ENCODE measurements around the gene TSC1.

Gene TSC1

DNA sequence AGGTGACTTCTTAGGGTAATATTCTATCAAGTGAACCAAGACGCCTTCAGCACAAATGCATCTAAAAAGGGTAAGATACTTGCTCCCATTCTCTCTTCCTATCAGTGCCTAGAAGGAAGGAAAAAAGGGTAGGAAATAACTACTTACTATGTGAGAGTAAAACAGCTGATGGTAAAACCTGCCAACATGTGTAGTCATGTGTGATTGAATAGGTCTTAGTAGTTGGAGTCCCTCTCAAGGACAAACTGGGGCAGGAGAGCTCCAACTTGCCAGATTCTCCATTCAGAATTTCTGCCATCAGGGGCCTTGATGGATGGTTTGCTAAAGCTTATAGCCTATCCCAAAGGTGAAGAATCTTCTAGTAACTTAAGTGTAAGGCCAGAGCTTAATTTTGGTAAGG lies 5.2 kb downstream of the TSC1 start:
- DNase-seq (ENCODE audit: low read depth, low spot score) = no peak
- H3K27ac ChIP-seq = no peak overlapping the region
- TF ChIP-seq POLR2AphosphoS5 (IDR thresholded peaks at IDR 0.05; ENCODE audit: borderline replicate concordance, low read depth, low read length) (no peak), FOXP2 (optimal IDR thresholded peaks at IDR 0.05; ENCODE audit: control extremely low read depth, extremely low read length, insufficient read depth) (no peak), EZH2 (IDR thresholded peaks at IDR 0.05) (no peak)
- H3K9ac ChIP-seq (ENCODE audit: insufficient read length) = no peak overlapping the region
- H3K36me3 ChIP-seq (ENCODE audit: insufficient read depth, low read length) = peaks cover 4% of the 10 kb centered on the region; the same call in 1 of the 2 replicates
- H3K9me3 ChIP-seq (ENCODE audit: low read depth, low read length) = no peaks in the 10 kb centered on the region
- no peak overlapping the region for H3K4me3 ChIP-seq

- peaks cover 9% of the 10 kb centered on the region; the same call in 1 of the 2 replicates for H3K36me3 ChIP-seq (ENCODE audit: insufficient read depth, low read length)
- H3K9ac ChIP-seq (ENCODE audit: insufficient read length) = no peak overlapping the region
- H3K27ac ChIP-seq = no peak overlapping the region
- no peak overlapping the region for H3K4me3 ChIP-seq
- DNase-seq (ENCODE audit: low read depth, low spot score) = no peak
- TF ChIP-seq POLR2AphosphoS5 (IDR thresholded peaks at IDR 0.05; ENCODE audit: borderline replicate concordance, low read depth, low read length) (no peak), EZH2 (IDR thresholded peaks at IDR 0.05) (no peak), FOXP2 (optimal IDR thresholded peaks at IDR 0.05; ENCODE audit: control extremely low read depth, extremely low read length, insufficient read depth) (no peak)
- H3K9me3 ChIP-seq (ENCODE audit: low read depth, low read length) = no peaks in the 10 kb centered on the region
These were observed 6.9 kb downstream of the TSC1 start for GRCh38 chr9:132937463-132937901.

- H3K9ac ChIP-seq (ENCODE audit: insufficient read length) = no peak overlapping the region
- H3K27ac ChIP-seq = no peak overlapping the region
- TF ChIP-seq EZH2 (IDR thresholded peaks at IDR 0.05) = no peak
- TF ChIP-seq POLR2AphosphoS5 (IDR thresholded peaks at IDR 0.05; ENCODE audit: borderline replicate concordance, low read depth, low read length) = no peak
- no peak for TF ChIP-seq FOXP2 (optimal IDR thresholded peaks at IDR 0.05; ENCODE audit: control extremely low read depth, extremely low read length, insufficient read depth)
- DNase-seq (ENCODE audit: low read depth, low spot score) = no peak
- H3K36me3 ChIP-seq (ENCODE audit: insufficient read depth, low read length) = peaks cover 13% of the 10 kb centered on the region; the same call in 1 of the 2 replicates
- H3K4me3 ChIP-seq = no peak overlapping the region
- no peaks in the 10 kb centered on the region for H3K9me3 ChIP-seq (ENCODE audit: low read depth, low read length)
These were observed 9.4 kb downstream of the TSC1 start for GRCh38 chr9:132935026-132935425.

- no peaks in the 10 kb centered on the region for H3K9me3 ChIP-seq (ENCODE audit: low read depth, low read length)
- TF ChIP-seq FOXP2 (optimal IDR thresholded peaks at IDR 0.05; ENCODE audit: control extremely low read depth, extremely low read length, insufficient read depth) (no peak), POLR2AphosphoS5 (IDR thresholded peaks at IDR 0.05; ENCODE audit: borderline replicate concordance, low read depth, low read length) (no peak), EZH2 (IDR thresholded peaks at IDR 0.05) (no peak)
- no peak overlapping the region for H3K9ac ChIP-seq (ENCODE audit: insufficient read length)
- DNase-seq (ENCODE audit: low read depth, low spot score) = no peak
- no peak overlapping the region for H3K4me3 ChIP-seq
- no peak overlapping the region for H3K27ac ChIP-seq
- peaks cover 33% of the 10 kb centered on the region; the same call in 1 of the 2 replicates for H3K36me3 ChIP-seq (ENCODE audit: insufficient read depth, low read length)
These were observed 13.2 kb downstream of the TSC1 start for GRCh38 chr9:132931178-132931735.

DNA sequence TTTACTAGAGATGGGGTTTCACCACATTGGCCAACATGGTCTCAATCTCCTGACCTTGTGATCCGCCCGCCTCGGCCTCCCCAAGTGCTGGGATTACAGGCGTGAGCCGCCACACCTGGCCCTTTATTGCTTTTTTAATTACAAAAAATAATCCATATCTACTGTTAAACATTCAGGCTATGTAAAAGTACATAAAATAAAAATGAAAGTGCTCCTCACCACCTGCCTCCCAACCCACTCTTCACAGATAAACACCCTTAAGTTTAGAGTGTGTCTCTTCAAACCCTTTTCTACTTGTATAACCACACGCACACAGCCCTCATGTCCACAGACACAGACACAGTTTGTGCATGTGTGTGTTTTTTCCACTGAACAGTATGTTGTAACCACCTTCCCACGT lies 16.7 kb downstream of the TSC1 start:
- Histone ChIP-seq H3K27ac (no peak overlapping the region), H3K9ac (ENCODE audit: insufficient read length) (no peak overlapping the region), H3K4me3 (no peak overlapping the region), H3K9me3 (ENCODE audit: low read depth, low read length) (no peaks in the 10 kb centered on the region), H3K36me3 (ENCODE audit: insufficient read depth, low read length) (peaks cover 49% of the 10 kb centered on the region)
- no peak for DNase-seq (ENCODE audit: low read depth, low spot score)
- no peak for TF ChIP-seq EZH2 (IDR thresholded peaks at IDR 0.05)
- TF ChIP-seq FOXP2 (optimal IDR thresholded peaks at IDR 0.05; ENCODE audit: control extremely low read depth, extremely low read length, insufficient read depth) = no peak
- TF ChIP-seq POLR2AphosphoS5 (IDR thresholded peaks at IDR 0.05; ENCODE audit: borderline replicate concordance, low read depth, low read length) = no peak

DNA sequence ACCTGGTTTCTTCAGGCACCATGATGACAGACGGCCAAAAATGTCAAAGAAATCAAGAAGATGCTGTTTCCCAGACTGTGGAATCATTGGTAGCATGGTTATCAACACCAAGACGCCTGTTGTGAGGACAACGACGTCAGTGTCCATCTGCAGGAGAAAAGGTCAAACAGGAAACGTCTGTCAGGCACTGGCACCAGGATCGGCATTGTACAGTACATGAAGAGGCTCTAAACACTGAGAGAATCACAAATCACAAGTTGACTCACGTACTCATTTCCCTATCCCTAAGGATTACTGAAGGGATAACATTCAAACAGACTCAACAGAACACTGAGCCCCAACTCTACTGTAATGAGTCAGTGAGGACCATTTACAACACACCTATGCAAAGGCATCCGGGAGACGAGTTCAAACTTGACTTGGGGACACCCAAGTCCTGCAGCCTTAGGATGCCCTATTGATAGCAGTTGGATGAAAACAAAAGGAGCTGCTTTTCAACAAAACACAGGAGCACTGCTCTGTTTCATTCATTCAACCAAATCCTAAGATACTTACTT lies 21.0 kb downstream of the TSC1 start:
- H3K36me3 ChIP-seq (ENCODE audit: insufficient read depth, low read length) = peaks cover 79% of the 10 kb centered on the region

GRCh38 chr9:132919614-132920268 lies 24.7 kb downstream of the TSC1 start:
- no peaks in the 10 kb centered on the region for H3K9me3 ChIP-seq (ENCODE audit: low read depth, low read length)
- TF ChIP-seq POLR2AphosphoS5 (IDR thresholded peaks at IDR 0.05; ENCODE audit: borderline replicate concordance, low read depth, low read length) = no peak
- no peak for TF ChIP-seq EZH2 (IDR thresholded peaks at IDR 0.05)
- no peak for TF ChIP-seq FOXP2 (optimal IDR thresholded peaks at IDR 0.05; ENCODE audit: control extremely low read depth, extremely low read length, insufficient read depth)

More for the DNA sequence above, 21.0 kb downstream of the TSC1 start:
- H3K27ac ChIP-seq = no peak overlapping the region
- no peak for DNase-seq (ENCODE audit: low read depth, low spot score)
- no peak overlapping the region for H3K9ac ChIP-seq (ENCODE audit: insufficient read length)
- no peak overlapping the region for H3K4me3 ChIP-seq
- no peak for TF ChIP-seq EZH2 (IDR thresholded peaks at IDR 0.05)
- no peak for TF ChIP-seq POLR2AphosphoS5 (IDR thresholded peaks at IDR 0.05; ENCODE audit: borderline replicate concordance, low read depth, low read length)
- no peak for TF ChIP-seq FOXP2 (optimal IDR thresholded peaks at IDR 0.05; ENCODE audit: control extremely low read depth, extremely low read length, insufficient read depth)
- H3K9me3 ChIP-seq (ENCODE audit: low read depth, low read length) = no peaks in the 10 kb centered on the region

DNA sequence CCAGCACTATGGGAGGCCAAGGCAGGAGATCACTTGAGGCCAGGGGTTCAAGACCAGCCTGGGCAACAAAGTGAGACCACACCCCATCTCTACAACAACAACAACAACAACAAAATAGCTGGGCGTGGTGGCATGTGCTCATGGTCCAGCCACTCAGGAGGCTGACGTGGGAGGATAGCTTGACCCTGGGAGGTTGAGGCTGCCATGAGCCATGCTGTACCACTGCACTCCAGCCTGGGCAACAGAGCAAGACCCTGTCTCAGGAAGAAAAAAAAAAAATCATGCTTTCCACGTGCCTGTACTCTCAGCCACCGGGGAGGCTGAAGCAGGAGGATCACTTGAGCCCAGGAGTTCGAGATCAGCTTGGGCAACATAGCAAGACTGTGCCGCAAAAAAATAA lies 29.5 kb downstream of the TSC1 start:
- H3K9me3 ChIP-seq (ENCODE audit: low read depth, low read length) = no peaks in the 10 kb centered on the region
- no peak for DNase-seq (ENCODE audit: low read depth, low spot score)
- no peak for TF ChIP-seq FOXP2 (optimal IDR thresholded peaks at IDR 0.05; ENCODE audit: control extremely low read depth, extremely low read length, insufficient read depth)
- no peak for TF ChIP-seq POLR2AphosphoS5 (IDR thresholded peaks at IDR 0.05; ENCODE audit: borderline replicate concordance, low read depth, low read length)
- no peak for TF ChIP-seq EZH2 (IDR thresholded peaks at IDR 0.05)
- H3K9ac ChIP-seq (ENCODE audit: insufficient read length) = no peak overlapping the region
- no peak overlapping the region for H3K4me3 ChIP-seq
- peaks cover 45% of the 10 kb centered on the region for H3K36me3 ChIP-seq (ENCODE audit: insufficient read depth, low read length)
- no peak overlapping the region for H3K27ac ChIP-seq

More at GRCh38 chr9:132919614-132920268, 24.7 kb downstream of the TSC1 start:
- Histone ChIP-seq H3K36me3 (ENCODE audit: insufficient read depth, low read length) (peaks cover 59% of the 10 kb centered on the region), H3K27ac (no peak overlapping the region), H3K4me3 (no peak overlapping the region), H3K9ac (ENCODE audit: insufficient read length) (no peak overlapping the region)
- DNase-seq (ENCODE audit: low read depth, low spot score) = no peak
